GM18505 (cell line): ENCODE data around the gene SLC7A11.

Experiments used
- ATAC-seq: cut with Tn5 transposase; IDR thresholded peaks from one replicate; pipeline ENCODE4 v1.9.1; 2021; ENCODE audit not compliant: unreplicated experiment
- POLR2A ChIP-seq: IDR thresholded peaks from 4 replicates; pipeline ENCODE4 v1.6.1; 2011; ENCODE audit warnings: borderline replicate concordance; ENCODE audit not compliant: insufficient read depth, insufficient read length; ENCODE audit errors: extremely low read depth

SLC7A11 gene

DNA sequence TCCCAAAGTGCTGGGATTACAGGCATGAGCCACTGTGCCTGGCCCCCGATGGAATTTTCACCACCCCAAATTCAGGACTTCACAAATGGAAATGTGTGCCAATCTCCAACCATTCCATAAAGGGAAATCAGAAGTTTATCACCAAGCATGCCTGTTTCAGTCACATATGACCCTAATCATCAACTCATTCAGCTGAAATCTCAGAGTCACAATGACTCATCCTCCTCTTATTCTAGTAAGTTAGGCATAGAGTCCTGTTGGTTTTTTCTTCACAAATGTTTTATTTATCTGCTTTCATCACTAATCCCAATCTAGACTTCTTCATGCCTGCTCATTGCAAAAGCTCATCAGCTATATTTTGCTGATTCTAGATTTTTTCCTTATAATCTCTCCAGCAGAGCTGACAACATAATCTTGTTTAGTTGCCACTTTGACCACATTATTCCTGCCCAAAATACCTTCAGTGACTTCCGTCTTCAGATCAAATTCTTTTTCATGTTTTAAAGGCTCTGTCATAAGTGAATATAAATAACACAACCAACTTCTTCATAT, 83.3 kb downstream of the SLC7A11 start:
- no peak for TF ChIP-seq POLR2A
- ATAC-seq: no peak

DNA sequence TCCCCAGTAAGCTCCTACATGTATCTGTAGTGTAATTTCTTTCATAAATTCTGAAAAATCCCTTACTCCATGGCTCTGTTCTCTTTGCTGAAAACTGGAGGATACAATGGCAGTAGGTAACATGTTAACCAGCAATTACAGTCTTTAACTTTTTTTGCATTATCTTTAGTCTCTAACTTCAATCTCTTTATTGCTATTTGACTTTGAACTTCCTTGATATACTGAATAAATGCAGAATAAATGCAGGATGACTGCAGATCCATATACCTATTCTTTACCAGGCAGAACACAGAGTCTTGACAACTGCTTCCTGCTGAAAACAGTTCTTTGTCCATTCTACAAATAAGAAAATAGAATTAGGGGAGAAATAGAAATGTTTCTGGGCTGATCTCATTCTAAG, 101.3 kb downstream of the SLC7A11 start:
- TF ChIP-seq POLR2A: no peak
- no peak for ATAC-seq

DNA sequence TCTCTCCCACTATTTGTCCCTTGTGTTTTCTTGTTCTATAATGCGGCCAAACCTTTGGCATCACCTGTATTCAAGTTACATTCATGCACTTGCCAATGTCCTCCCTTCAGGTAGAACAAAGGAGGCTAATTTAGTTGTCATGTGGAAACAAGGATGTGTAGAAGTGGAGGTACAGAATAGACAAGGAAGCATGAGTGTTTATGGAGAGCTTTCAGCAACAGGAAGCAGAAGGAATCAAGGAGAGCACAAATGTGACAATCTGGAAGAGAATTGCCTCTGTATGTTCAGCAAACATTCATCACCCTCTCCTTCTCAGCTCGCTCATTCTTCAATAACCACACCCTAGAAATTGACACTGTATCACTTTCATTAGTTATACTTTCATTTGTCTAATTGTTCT, 103.4 kb downstream of the SLC7A11 start:
- no peak for ATAC-seq
- TF ChIP-seq POLR2A: no peak

DNA sequence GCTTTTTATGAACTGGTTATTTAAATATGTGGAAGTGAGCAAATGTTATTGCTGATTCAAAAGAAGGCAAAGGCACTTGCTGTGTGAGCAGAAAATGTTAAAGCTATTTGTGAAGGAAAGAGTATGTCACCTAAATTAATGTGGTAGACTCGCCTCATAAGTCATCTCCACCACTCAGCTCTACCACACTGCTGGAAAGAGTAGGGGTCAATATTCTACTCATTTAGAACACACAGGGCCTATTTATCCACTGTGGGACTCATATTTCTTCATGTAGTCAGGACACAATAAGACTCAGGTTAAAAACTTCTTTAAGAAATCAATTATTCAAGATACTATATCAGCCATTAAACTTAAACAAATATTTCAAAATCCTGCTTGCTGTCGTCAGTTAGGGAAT, 106.5 kb downstream of the SLC7A11 start:
- no peak for ATAC-seq
- TF ChIP-seq POLR2A: no peak

DNA sequence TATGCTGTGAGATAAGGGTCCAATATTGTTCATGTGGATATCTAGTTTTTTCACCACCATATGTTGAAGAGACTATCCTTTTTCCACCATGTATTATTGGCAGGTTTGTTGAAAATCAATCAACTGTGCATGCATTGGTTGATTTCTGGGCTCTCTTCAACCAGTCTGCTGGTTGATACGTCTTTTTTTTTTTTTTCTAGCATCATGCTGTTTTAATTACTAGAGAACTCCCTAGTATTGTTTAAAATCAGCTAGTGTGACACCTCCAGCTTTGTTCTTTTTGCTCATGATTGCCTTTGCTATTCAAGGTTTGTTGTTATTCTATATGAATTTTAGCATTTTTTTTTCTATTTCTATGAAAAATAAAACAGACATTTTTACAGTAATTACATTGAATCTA, 123.9 kb downstream of the SLC7A11 start:
- no peak for ATAC-seq

DNA sequence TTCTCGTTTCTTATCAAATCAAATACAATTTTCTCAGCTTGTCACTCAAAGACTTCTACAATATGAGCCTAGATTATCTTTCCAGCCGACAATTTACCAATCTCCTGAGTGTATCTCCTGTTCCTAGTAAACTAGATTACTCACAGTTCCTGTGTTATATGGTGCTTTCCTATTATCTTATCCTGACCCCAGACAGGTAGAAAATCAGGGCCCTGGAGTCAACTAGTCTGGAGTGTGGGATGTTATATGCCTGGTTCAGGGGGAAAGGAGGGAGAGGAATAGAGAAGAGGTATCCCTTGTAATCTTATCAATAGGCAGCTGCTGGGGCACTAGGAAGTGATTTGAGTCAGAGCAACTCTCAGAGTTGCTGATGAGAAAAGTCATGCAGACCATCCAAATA, 127.1 kb downstream of the SLC7A11 start:
- no peak for ATAC-seq
- TF ChIP-seq POLR2A: no peak

More for the DNA sequence above, 123.9 kb downstream of the SLC7A11 start:
- no peak for TF ChIP-seq POLR2A

DNA sequence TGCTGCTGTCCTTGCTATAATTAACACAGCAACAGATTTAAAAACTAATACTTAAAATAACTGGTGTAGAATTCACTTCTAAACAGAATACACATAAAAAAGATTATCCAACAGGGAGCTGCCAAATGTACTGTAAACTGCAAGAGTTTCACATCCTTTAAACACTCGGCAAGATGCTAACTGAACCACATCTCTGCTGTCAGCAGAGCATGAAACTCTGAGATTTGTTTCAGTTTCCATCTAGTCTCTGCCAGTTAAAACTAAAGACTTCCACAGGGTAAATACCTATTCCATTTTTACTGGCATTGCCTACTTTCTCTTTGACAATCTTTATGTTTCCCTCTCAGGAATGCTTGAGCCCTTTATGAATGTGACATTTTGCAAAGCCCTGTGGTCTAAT, 127.7 kb downstream of the SLC7A11 start:
- ATAC-seq: peak; percentile 100
- TF ChIP-seq POLR2A: no peak
